Endothelial cell of umbilical vein (primary cell): Measurements from ENCODE around the gene KCNH5.

ENCODE experiments used
- CTCF ChIP-seq, 2 donors: IDR thresholded peaks; 1 replicate in 1 of 2; 2 replicates in 1 of 2; pipeline ENCODE4 v1.5.1; 2011; ENCODE audit warnings: low read length in 2 of 2, mild to moderate bottlenecking in 2 of 2, moderate library complexity in 2 of 2, control low read depth in 1 of 2, inconsistent platforms in 1 of 2, low read depth in 1 of 2; ENCODE audit not compliant: insufficient read depth in 1 of 2; ENCODE audit errors: extremely low read depth in 1 of 2
- POLR2A ChIP-seq: IDR thresholded peaks from 2 replicates; pipeline ENCODE4 v1.6.1; 2012; ENCODE audit warnings: low read depth, mild to moderate bottlenecking, control low read depth, low read length
- POLR2AphosphoS5 ChIP-seq: IDR thresholded peaks from 2 replicates; pipeline ENCODE4 v1.6.1; 2012; ENCODE audit warnings: low read depth, mild to moderate bottlenecking, control low read depth, low read length, moderate library complexity; ENCODE audit not compliant: insufficient read depth

- TF ChIP-seq CTCF (IDR thresholded peaks at IDR 0.05; ENCODE audit: extremely low read depth in 1 of 2, insufficient read depth in 1 of 2, low read depth in 1 of 2, low read length in 2 of 2) (no peak), POLR2A (no peak), POLR2AphosphoS5 (no peak)
These were observed 87.7 kb downstream of the KCNH5 start for GRCh38 chr14:62957562-62957961.
